BLaER1 treated with 17β-estradiol and CSF1 and Interleukin-3, amounts not matched to agents 10 nM and 100 nM (cell line): ENCODE results near the gene EFCAB7.

Experiments used
- H3K27ac ChIP-seq, 11 experiments: shearing (Covaris generic); formaldehyde crosslinking; 2 replicates each; pipeline ENCODE4 v1.8.1; 2022
- H3K27me3 ChIP-seq, 11 experiments: shearing (Covaris generic); formaldehyde crosslinking; 2 replicates each; pipeline ENCODE4 v1.8.1; 2022
- H3K36me3 ChIP-seq, 11 experiments: shearing (Covaris generic); formaldehyde crosslinking; 2 replicates each; pipeline ENCODE4 v1.8.1; 2022
- H3K4me1 ChIP-seq, 10 experiments: shearing (Covaris generic); formaldehyde crosslinking; 2 replicates each; pipeline ENCODE4 v1.8.1; 2022
- H3K4me2 ChIP-seq, 11 experiments: shearing (Covaris generic); formaldehyde crosslinking; 2 replicates each; pipeline ENCODE4 v1.8.1; 2022
- H3K4me3 ChIP-seq, 10 experiments: shearing (Covaris generic); formaldehyde crosslinking; 2 replicates each; pipeline ENCODE4 v1.8.1; 2022
- H3K9ac ChIP-seq, 11 experiments: shearing (Covaris generic); formaldehyde crosslinking; 2 replicates each; pipeline ENCODE4 v1.8.1; 2022
- H3K9me3 ChIP-seq, 11 experiments: shearing (Covaris generic); formaldehyde crosslinking; replicated peaks in 1 of 11; 2 replicates each; pipeline ENCODE4 v1.8.1; 2022
- H4K20me1 ChIP-seq, 11 experiments: shearing (Covaris generic); formaldehyde crosslinking; 2 replicates each; pipeline ENCODE4 v1.8.1; 2022
- Cebpa-rat ChIP-seq, 11 experiments: shearing (Covaris generic); IDR thresholded peaks; 2 replicates each; pipeline ENCODE4 v1.8.1; 2022

Gene EFCAB7

DNA sequence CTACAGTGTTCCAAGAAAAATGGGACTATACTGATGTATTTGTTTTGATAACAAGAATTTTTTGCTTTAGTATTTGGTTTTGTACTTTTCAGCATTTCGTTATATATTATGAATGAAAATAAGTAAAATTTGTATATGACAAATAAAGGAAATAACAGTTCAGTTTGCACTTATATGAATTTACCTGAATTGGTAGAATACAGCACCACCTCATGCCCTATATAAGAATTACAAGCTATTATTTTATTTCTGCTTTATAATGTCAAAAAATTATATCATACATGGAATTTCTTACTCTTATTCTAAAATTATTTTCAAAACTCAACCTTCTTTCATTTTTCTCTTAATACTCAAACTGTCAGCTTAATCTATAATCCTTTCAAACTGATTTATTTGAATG is 14.6 kb downstream of the EFCAB7 start:
- no peak for TF ChIP-seq Cebpa-rat (IDR thresholded peaks at IDR 0.05)
- Histone ChIP-seq H3K27ac (no peak overlapping the region), H3K9ac (no peak overlapping the region), H3K27me3 (no peaks in the 10 kb centered on the region), H3K4me2 (no peak overlapping the region), H3K4me1 (no peaks in the 10 kb centered on the region), H3K36me3 (peaks cover 0 to 33% (median 10%) of the 10 kb centered on the region in 11 experiments; a peak in 12 of 22 replicates), H3K4me3 (no peak overlapping the region), H4K20me1 (no peaks in the 10 kb centered on the region), H3K9me3 (no peaks in the 10 kb centered on the region)

DNA sequence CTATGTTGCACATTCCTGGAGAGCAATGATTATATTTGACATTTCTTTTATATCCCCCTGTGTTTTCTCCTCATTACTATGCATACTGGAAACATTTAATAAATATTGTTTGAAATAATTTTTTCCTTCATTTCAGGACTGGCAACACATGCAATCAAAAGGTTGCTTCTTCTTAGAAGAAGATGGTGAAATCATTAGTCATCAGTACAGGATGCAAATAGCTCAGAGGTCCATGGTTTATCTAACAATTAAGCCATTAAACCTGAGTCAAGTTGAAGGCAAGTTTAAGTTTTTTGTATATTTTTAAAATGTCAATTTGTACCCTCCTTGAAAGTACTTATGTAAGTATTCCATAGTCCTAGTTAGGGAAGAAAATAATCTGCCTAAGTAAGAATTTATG is 22.5 kb downstream of the EFCAB7 start:
- no peak overlapping the region for H3K27ac ChIP-seq
- H4K20me1 ChIP-seq: no peaks in the 10 kb centered on the region
- no peak overlapping the region for H3K4me2 ChIP-seq
- no peak overlapping the region for H3K9ac ChIP-seq
- no peaks in the 10 kb centered on the region for H3K4me1 ChIP-seq
- H3K36me3 ChIP-seq: peaks cover 0 to 21% (median 4%) of the 10 kb centered on the region in 11 experiments; a peak in 6 of 22 replicates
- H3K27me3 ChIP-seq: no peaks in the 10 kb centered on the region
- TF ChIP-seq Cebpa-rat (IDR thresholded peaks at IDR 0.05): no peak
- no peak overlapping the region for H3K4me3 ChIP-seq
- no peaks in the 10 kb centered on the region for H3K9me3 ChIP-seq

DNA sequence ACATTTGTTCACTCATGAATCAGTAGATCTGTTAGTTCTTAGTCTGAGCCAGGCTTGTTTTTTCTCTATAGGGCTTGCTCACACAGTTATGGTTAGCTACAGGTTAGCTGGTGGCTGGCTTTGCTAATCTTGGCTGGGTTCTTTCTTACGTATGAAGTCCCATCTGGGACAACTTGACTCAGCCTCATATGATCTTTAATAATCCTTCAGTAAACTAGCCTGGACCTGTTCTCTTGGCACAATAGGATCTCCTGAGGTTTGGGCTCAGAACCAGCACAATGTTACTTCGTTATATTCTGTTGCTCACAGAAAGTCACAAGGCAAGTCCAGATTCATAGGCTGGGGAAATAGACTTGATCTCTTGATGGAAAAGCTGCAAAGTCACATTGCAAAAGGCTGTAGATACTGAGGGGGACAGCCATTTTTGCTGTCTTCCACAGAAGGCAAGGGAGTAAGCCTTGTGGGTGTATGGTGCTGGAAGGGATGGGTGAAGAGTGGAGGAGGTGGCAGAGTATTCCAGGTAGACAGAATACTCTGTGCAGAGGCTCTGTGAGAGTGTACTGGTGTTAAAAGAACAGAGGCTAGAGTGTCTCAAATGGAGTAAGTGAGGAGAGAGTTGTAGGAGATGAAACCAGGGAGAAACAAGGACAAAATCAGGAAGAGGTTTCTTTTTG is 24.4 kb downstream of the EFCAB7 start:
- Histone ChIP-seq H3K27me3 (no peaks in the 10 kb centered on the region), H3K4me2 (no peak overlapping the region), H3K9ac (no peak overlapping the region), H3K27ac (no peak overlapping the region), H3K4me1 (no peaks in the 10 kb centered on the region), H4K20me1 (no peaks in the 10 kb centered on the region), H3K36me3 (peaks cover 0 to 25% (median 4%) of the 10 kb centered on the region in 11 experiments; a peak in 6 of 22 replicates), H3K9me3 (no peaks in the 10 kb centered on the region), H3K4me3 (no peak overlapping the region)
- no peak for TF ChIP-seq Cebpa-rat (IDR thresholded peaks at IDR 0.05)

DNA sequence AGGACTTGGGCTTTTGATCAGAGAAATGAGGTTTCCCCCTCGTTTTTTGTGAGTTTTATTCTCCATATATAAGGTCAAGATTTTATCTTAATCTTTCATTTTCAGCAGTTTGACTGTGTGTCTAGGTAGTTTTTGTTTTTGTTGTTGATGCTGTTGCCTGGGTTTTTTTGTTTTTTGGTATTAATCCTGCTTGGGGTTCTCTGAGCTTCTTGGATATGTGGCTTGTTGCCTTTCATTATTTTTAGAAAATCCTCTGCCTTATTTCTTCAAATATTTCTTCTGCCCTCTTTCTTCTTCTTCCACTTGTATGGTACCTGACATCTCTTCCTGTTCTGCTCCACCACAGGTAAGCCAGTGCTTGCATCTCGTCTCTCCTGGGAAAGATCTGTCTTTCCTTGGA is 25.0 kb downstream of the EFCAB7 start:
- peaks cover 0 to 25% (median 4%) of the 10 kb centered on the region in 11 experiments; a peak in 6 of 22 replicates for H3K36me3 ChIP-seq

DNA sequence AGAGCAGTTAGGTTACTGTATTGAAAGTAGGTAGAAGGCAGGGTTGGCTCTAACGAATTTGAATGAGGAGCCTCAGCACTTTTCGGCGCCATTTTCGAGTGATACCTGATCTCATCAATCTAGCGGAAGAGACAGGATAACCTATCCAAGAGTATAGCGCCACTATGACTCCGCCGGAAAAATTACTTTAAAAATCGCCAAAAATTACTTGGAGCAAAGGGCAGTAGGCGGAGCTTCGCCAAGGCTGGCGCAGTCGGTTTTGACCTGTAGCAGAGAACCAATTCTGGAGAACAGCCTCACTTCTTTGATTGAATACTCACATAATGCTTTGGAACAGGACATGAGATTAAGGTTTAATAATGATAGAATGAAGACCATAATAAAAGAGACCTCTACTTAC is 25.6 kb downstream of the EFCAB7 start:
- no peak overlapping the region for H3K4me3 ChIP-seq
- no peak overlapping the region for H3K27ac ChIP-seq
- no peak for TF ChIP-seq Cebpa-rat (IDR thresholded peaks at IDR 0.05)
- H3K36me3 ChIP-seq: peaks cover 0 to 29% (median 4%) of the 10 kb centered on the region in 11 experiments; a peak in 6 of 22 replicates
- no peak overlapping the region for H3K9ac ChIP-seq
- H3K4me2 ChIP-seq: no peak overlapping the region
- H3K27me3 ChIP-seq: no peaks in the 10 kb centered on the region
- no peaks in the 10 kb centered on the region for H4K20me1 ChIP-seq
- H3K4me1 ChIP-seq: no peaks in the 10 kb centered on the region
- no peaks in the 10 kb centered on the region for H3K9me3 ChIP-seq

More for the DNA sequence above, 25.0 kb downstream of the EFCAB7 start:
- Histone ChIP-seq H4K20me1 (no peaks in the 10 kb centered on the region), H3K27ac (no peak overlapping the region), H3K27me3 (no peaks in the 10 kb centered on the region), H3K4me2 (no peak overlapping the region), H3K9me3 (no peaks in the 10 kb centered on the region), H3K4me1 (no peaks in the 10 kb centered on the region), H3K4me3 (no peak overlapping the region), H3K9ac (no peak overlapping the region)
- TF ChIP-seq Cebpa-rat (IDR thresholded peaks at IDR 0.05): no peak

DNA sequence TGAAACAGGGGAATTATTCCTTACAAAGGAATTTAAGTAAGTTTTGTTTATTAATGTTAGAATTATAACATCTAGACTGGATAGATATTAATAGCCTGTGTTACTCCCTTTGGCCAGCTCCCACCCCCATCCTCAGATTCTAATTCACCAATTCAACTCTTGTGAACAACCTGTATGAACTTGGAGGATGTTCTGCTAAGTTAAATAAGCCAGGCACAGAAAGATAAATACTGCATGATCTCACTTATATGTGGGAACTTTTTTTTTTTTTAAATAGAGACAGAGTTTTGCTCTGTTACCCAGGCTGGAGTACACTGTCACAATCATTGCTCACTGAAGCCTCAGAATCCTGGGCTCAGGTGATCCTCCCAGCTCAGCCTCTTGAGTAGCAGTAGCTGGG is 32.2 kb downstream of the EFCAB7 start:
- Histone ChIP-seq H3K27ac (no peak overlapping the region), H3K9me3 (no peaks in the 10 kb centered on the region), H3K4me1 (no peaks in the 10 kb centered on the region), H3K9ac (no peak overlapping the region), H3K36me3 (peaks cover 0 to 10% (median 0%) of the 10 kb centered on the region in 11 experiments; a peak in 5 of 22 replicates), H3K27me3 (no peaks in the 10 kb centered on the region), H4K20me1 (no peaks in the 10 kb centered on the region), H3K4me3 (no peak overlapping the region), H3K4me2 (no peak overlapping the region)
- no peak for TF ChIP-seq Cebpa-rat (IDR thresholded peaks at IDR 0.05)

DNA sequence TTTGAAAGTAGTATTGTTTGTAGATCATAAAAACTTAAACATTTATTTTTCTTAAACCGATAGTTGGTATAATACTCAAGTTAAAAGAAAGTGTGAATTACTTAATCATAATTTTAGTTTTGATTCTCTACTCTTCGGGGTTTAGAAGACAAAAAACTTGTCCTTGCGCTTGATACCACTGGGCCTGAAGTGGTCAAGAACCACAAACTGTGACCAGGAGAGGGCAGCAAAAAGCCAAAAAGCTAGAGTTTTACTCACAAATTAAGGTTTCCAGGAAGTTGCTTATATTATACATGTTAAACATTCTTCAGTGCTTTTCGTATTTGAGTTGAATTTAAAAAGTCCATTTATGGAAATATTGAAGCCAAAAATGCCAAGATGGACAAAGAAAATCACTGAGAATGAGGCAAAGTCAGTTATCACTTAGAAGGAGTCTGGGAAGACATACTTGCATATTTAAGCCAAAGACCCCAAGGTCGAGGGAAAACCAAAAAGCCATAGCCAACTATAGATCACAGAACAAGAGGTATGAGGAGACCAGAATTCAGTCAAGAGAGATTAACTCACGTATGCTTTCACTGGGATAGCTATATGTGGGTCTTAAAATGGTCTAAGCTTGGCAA is 34.2 kb downstream of the EFCAB7 start:
- Histone ChIP-seq H3K4me2 (no peak overlapping the region), H3K27ac (no peak overlapping the region), H4K20me1 (no peaks in the 10 kb centered on the region), H3K4me3 (no peak overlapping the region), H3K36me3 (peaks cover 0 to 10% (median 0%) of the 10 kb centered on the region in 11 experiments; a peak in 4 of 22 replicates), H3K9ac (no peak overlapping the region), H3K27me3 (no peaks in the 10 kb centered on the region), H3K4me1 (no peaks in the 10 kb centered on the region), H3K9me3 (no peaks in the 10 kb centered on the region)
- TF ChIP-seq Cebpa-rat (IDR thresholded peaks at IDR 0.05): no peak

DNA sequence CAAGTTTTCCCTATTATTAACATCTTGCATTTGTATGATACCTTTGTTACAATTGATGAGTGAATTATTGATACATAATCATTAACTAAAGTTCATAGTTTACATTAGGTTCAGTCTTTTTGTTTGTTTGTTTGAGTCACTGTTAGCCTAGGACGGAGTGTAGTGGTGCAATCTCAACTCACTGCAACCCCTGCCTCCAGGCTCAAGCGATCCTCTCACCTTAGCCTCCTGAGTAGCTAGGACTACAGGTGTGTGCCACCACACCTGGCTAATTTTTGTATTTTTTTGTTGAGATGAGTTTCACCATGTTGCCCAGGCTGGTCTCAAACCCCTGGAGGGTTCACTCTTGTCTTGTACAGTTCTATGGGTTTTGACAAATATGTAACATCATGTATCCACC is 36.0 kb downstream of the EFCAB7 start:
- H3K9ac ChIP-seq: no peak overlapping the region
- peaks cover 0 to 1% (median 0%) of the 10 kb centered on the region in 11 experiments; a peak in 4 of 22 replicates for H3K9me3 ChIP-seq
- no peak overlapping the region for H3K4me3 ChIP-seq
- no peaks in the 10 kb centered on the region for H3K27me3 ChIP-seq
- H3K4me2 ChIP-seq: no peak overlapping the region
- no peaks in the 10 kb centered on the region for H4K20me1 ChIP-seq
- no peak for TF ChIP-seq Cebpa-rat (IDR thresholded peaks at IDR 0.05)
- H3K27ac ChIP-seq: no peak overlapping the region
- H3K4me1 ChIP-seq: no peaks in the 10 kb centered on the region
- peaks cover 0 to 12% (median 1%) of the 10 kb centered on the region in 11 experiments; a peak in 10 of 22 replicates for H3K36me3 ChIP-seq

DNA sequence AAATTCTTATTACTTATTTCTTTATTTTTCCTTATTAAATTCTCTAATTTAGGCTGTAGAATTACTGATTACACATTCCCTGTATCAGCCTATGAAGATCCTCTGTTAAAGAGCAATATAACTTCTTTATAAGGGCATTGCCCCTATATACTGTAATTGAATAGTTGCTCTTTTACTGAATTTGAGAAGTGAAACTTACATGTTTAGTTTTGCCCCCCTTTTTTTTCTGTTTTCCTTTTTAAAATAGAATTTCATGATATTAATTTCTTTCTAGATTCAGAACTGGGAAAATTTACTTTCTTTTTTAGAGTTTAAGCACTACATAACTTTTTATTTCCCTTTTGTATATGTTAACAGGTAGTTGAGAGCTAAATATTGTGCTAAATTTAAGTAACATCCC is 40.4 kb downstream of the EFCAB7 start:
- no peaks in the 10 kb centered on the region for H3K4me1 ChIP-seq
- peaks cover 0 to 12% (median 6%) of the 10 kb centered on the region in 11 experiments; a peak in 6 of 22 replicates for H3K9me3 ChIP-seq
- H4K20me1 ChIP-seq: no peaks in the 10 kb centered on the region
- no peak overlapping the region for H3K27ac ChIP-seq
- no peak overlapping the region for H3K4me3 ChIP-seq
- no peak for TF ChIP-seq Cebpa-rat (IDR thresholded peaks at IDR 0.05)
- H3K27me3 ChIP-seq: no peaks in the 10 kb centered on the region
- H3K36me3 ChIP-seq: peaks cover 0 to 20% (median 9%) of the 10 kb centered on the region in 11 experiments; a peak in 11 of 22 replicates
- H3K9ac ChIP-seq: no peak overlapping the region
- no peak overlapping the region for H3K4me2 ChIP-seq
